DMS153 (cell line): Measurements from ENCODE around the gene POLR2E.

ENCODE experiments used
- DNase-seq: peaks from one replicate; lab custom pipeline; 2025; lab: John Stamatoyannopoulos, UW

Gene POLR2E

GRCh38 chr19:1079566-1080111 lies 15.5 kb downstream of the POLR2E start:
- DNase-seq: no peak

GRCh38 chr19:1076951-1077350 lies 18.2 kb downstream of the POLR2E start:
- DNase-seq: no peak

- no peak for DNase-seq
Measured at GRCh38 chr19:1076046-1076386, 19.2 kb downstream of the POLR2E start.

- DNase-seq: peak; percentile 51
Measured at GRCh38 chr19:1074544-1075283, 20.5 kb downstream of the POLR2E start.

- no peak for DNase-seq
Measured at GRCh38 chr19:1073956-1074517, 21.1 kb downstream of the POLR2E start.

GRCh38 chr19:1073063-1073955 lies 21.9 kb downstream of the POLR2E start:
- no peak for DNase-seq

- no peak for DNase-seq
Measured at GRCh38 chr19:1072371-1073015, 22.7 kb downstream of the POLR2E start.

- no peak for DNase-seq
Measured at GRCh38 chr19:1070931-1071791, 24.0 kb downstream of the POLR2E start.

- no peak for DNase-seq
Measured at GRCh38 chr19:1070576-1070930, 24.6 kb downstream of the POLR2E start.

- no peak for DNase-seq
Measured at GRCh38 chr19:1069009-1069779, 26.0 kb downstream of the POLR2E start.

GRCh38 chr19:1068009-1069001 lies 26.9 kb downstream of the POLR2E start:
- no peak for DNase-seq

GRCh38 chr19:1067341-1067957 lies 27.7 kb downstream of the POLR2E start:
- DNase-seq: no peak

GRCh38 chr19:1066748-1067340 lies 28.3 kb downstream of the POLR2E start, which contains the start of gene ARHGAP45:
ARHGAP45 (plus strand) TSS chr19:1067167; CDS start chr19:1067406, 239 bp downstream.
- no peak for DNase-seq

GRCh38 chr19:1066251-1066747 lies 28.9 kb downstream of the POLR2E start:
- DNase-seq: no peak

GRCh38 chr19:1065606-1066109 lies 29.5 kb downstream of the POLR2E start:
- no peak for DNase-seq

- no peak for DNase-seq
Measured at GRCh38 chr19:1064661-1065605, 30.2 kb downstream of the POLR2E start.
